Neural cell (in vitro differentiated cells): ENCODE results near the gene VSIR.

ENCODE experiments used
- POLR2AphosphoS5 ChIP-seq: IDR thresholded peaks from 2 replicates; pipeline ENCODE4 v1.6.1; 2012
- TAF1 ChIP-seq: IDR thresholded peaks from 2 replicates; pipeline ENCODE4 v1.6.1; 2012; ENCODE audit warnings: low read depth
- TF ChIP-seq, protein P1 (sequence below): fragments of 450-650 bp; IDR thresholded peaks from 2 replicates; pipeline ENCODE4 v1.5.1; 2014; ENCODE audit warnings: antibody characterized with exemption, mild to moderate bottlenecking, moderate library complexity; ENCODE audit not compliant: poor library complexity, severe bottlenecking

DNA sequence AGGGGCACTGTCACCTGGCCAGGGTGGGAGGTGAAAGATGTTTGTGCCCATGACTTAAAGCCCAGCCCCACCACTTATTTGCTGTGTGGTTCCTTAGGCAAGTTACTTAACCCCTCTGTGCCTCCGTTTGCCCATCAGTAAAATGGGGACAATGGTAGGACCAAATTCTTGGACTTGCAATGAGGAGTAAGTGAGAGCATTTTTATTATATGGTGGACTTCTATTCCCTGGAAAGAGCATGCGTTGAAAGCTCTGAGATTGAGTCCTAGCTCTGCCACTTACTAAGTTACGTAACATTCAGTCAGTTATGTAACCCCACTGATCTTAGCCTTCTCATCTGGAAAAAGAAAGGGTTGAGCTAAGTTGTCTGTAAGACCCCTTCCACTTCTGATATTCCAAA is 18.8 kb downstream of the VSIR start:
- TF ChIP-seq TAF1, result no peak
- no peak for TF ChIP-seq POLR2AphosphoS5
- TF ChIP-seq, protein P1, sequence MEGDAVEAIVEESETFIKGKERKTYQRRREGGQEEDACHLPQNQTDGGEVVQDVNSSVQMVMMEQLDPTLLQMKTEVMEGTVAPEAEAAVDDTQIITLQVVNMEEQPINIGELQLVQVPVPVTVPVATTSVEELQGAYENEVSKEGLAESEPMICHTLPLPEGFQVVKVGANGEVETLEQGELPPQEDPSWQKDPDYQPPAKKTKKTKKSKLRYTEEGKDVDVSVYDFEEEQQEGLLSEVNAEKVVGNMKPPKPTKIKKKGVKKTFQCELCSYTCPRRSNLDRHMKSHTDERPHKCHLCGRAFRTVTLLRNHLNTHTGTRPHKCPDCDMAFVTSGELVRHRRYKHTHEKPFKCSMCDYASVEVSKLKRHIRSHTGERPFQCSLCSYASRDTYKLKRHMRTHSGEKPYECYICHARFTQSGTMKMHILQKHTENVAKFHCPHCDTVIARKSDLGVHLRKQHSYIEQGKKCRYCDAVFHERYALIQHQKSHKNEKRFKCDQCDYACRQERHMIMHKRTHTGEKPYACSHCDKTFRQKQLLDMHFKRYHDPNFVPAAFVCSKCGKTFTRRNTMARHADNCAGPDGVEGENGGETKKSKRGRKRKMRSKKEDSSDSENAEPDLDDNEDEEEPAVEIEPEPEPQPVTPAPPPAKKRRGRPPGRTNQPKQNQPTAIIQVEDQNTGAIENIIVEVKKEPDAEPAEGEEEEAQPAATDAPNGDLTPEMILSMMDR, result no peak
